Measurements from ENCODE around the gene PDXP.
"Not testable (repeated sequence)": the region's sequence is repeated elsewhere in the genome, so short reads cannot be mapped to it uniquely, and the experiment has no call there.

Gene PDXP

GRCh38 chr22:37675930-37676735 lies 17.6 kb downstream of the PDXP start:
- peak; percentile 54 for DNase-seq

- peak; percentile 95 for DNase-seq
Observed at GRCh38 chr22:37676736-37677492, 18.4 kb downstream of the PDXP start.

GRCh38 chr22:37677493-37677974 lies 19.0 kb downstream of the PDXP start:
- DNase-seq, result no peak

- DNase-seq, result no peak
Observed at GRCh38 chr22:37678372-37678771, 19.8 kb downstream of the PDXP start.

- DNase-seq, result no peak
Observed at GRCh38 chr22:37679670-37680069, 21.1 kb downstream of the PDXP start.

GRCh38 chr22:37680191-37680851 lies 21.8 kb downstream of the PDXP start:
- no peak for DNase-seq

GRCh38 chr22:37681001-37681424 lies 22.5 kb downstream of the PDXP start:
- no peak for DNase-seq

GRCh38 chr22:37681556-37682049 lies 23.1 kb downstream of the PDXP start:
- DNase-seq, result peak; percentile 82

- DNase-seq, result no peak
Observed at GRCh38 chr22:37684803-37685615, 26.5 kb downstream of the PDXP start.

- DNase-seq, result peak; percentile 87
Observed at GRCh38 chr22:37686002-37686982, 27.8 kb downstream of the PDXP start, which contains the start of gene NOL12. Gene NOL12, plus strand, starts transcription at chr22:37686343. Its CDS starts 50 bp downstream, at chr22:37686393.

- DNase-seq, result no peak
Observed at GRCh38 chr22:37690407-37690806, 31.9 kb downstream of the PDXP start.

- no peak for DNase-seq
Observed at GRCh38 chr22:37690901-37691504, 32.5 kb downstream of the PDXP start.

- no peak for DNase-seq
Observed at GRCh38 chr22:37692627-37693285, 34.2 kb downstream of the PDXP start.

GRCh38 chr22:37694131-37694530 lies 35.6 kb downstream of the PDXP start:
- DNase-seq, result not testable (repeated sequence)

GRCh38 chr22:37696260-37696656 lies 37.7 kb downstream of the PDXP start:
- DNase-seq, result not testable (repeated sequence)

GRCh38 chr22:37696657-37697537 lies 38.4 kb downstream of the PDXP start, which contains the start of gene TRIOBP:
Gene TRIOBP, plus strand, starts transcription at chr22:37697048. Its CDS starts 4,318 bp downstream, at chr22:37701366.
- peak; percentile 88 for DNase-seq

- no peak for DNase-seq
Observed at GRCh38 chr22:37697538-37697835, 39.0 kb downstream of the PDXP start.

GRCh38 chr22:37701141-37701786 lies 42.7 kb downstream of the PDXP start:
- DNase-seq, result no peak

Data from CD4-positive, alpha-beta T cell treated with Interleukin-17A for 1 hour (primary cell).